ENCODE data around the gene PLEKHM2.

PLEKHM2 gene

DNA sequence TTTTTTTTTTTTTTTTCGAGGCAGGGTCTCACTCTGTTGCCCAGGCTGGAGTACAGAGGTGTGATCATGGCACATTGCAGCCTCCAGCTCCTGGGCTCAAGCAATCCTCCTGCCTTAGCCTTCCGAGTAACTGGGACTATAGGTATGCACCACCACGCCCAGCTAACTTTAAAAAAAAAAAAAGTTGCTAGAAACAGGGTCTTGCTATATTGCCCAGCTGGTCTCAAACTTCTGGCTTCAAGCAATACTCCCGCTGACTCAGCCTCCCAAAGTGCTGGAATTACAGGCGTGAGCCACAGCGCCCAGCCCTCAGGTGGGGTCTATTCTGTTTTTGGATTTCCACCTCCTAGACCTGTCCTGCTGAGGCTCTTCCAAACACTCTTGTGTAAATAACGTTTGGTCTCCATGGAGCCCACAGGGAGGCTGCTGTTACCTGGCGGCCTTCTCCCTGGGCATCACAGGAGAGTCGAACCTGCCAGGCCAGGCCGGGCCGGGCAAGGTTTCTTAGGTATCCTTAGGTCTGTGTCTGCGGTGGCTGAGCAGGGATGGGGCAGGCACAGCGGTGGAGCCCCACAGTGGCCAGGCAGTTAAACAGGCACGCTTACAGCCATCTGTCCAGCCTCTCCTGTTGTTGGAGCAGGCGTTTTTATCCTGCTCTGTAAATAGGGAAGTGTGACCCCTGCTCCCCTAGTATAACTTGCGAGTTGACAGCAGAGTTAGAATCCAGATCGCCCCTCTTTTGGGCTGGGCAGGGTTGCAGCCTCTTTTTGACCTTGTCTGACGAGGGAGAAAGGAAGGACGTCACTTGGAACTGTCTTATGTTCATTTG, 18.8 kb downstream of the PLEKHM2 start:
- no peak for DNase-seq

DNA sequence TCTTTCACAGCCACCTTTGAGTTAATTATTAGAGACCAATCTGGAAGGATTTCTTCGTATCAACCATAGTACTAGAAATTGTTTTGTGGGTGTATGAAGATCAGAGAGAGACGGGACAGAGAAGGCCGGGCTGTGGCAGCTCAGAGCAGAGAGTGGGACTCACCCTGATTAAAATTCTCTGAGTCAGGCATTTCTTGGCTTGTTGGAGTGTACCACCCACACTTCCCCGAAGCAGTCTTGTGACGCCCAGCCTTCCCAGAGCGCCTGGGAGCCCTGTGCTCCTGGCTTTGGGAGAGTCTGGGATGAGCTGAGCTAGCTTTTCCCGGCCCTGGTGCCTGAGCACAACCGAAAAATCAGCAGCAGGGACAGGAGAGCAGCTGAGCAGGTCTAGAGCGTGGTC, 19.4 kb downstream of the PLEKHM2 start:
- no peak for DNase-seq

DNA sequence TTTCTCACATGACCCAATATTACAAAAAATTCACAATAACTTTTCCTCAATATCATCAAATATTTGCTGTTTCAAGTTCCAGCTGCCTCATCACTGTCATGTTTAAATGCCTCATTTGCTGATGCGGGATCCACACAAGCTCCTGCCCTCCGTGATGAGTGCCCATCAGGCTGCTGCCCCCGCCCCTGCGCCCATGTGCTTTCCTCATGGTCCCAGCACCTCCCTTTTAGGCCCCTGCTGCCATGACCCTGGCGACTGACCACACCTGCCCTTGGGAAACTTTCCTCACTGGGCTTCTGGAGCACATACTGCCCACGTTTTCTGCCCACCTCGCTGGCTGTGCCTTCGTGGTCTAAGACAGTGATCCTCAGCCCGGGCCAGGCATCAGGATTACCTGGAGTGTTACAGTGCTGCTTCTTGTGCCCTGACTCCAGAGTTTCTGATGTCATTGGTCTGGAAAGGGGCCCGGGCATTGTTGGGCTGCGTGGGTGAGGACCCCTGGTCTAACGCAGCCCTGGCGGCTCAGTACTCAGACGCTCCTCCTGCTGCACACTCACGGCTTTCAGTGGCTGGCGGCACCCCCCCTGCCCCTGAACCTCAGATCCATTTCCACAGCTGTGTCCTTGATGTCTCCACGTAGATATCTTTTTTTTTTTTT, 20.5 kb downstream of the PLEKHM2 start:
- DNase-seq, result no peak

DNA sequence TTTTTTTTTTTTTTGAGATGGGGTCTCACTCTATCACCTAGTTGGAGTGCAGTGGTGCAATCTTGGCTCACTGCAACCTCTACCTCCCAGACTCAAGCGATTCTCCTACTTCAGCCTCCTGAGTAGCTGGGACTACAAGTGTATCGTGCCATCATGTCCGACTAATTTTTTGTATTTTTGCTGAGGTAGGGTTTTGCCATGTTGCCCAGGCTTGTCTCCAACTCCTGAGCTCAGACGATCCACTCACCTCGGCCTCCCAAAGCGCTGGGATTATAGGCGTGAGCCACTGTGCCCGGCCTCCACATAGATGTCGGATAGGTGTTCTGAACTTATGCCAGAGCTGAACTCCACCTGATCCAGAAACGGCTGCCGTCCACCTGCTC, 21.1 kb downstream of the PLEKHM2 start:
- DNase-seq, result no peak

DNA sequence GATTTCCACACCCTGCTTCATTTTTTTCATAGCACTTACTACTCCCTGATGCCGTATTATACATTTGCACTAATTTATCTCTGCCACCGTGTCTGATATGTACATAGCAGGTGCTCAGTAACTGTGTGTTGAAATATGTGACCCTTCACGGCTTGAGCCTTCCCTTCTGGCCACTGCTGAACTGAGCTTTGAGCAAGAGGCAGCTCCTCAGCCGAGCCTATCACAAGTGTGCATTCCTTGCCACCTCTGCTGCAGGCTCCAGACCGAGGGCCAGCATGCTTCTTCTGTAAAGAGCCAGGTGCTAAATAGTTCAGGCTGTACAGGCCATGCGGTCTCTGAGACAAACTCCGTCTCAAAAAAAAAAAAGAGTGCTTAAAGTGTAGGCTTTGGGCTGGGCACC, 22.6 kb downstream of the PLEKHM2 start:
- no peak for DNase-seq

DNA sequence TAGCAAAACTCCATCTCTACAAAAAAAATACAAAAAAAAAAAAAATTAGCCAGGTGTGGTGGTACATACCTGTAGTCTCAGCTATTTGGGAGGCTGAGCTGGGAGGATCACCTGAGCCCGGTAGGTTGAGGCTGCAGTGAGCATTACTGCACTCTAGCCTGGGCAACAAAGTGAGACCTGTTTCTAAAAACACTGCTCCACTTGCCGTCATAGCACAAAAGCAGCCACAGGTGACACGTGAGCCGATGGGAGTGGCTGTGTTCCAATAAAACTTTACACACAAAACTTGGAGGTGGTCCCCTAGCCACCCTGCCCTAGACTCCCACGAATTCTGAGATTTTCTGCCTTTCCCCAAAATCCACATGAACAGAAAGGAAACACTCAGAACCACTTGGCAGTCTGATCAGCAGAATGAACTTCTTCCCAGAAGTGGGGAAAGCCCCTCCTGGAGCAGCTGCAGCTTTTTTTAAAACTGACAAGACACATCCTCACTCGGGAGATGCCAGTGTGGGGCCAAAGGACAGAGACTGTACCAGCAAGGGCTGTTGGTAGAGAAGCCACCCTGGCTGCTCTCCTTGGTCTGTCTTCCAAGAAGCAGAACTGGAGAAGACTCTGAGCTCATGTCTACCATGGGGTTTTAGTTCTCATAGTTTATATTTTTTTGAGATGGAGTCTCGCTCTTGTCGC, 23.3 kb downstream of the PLEKHM2 start:
- DNase-seq, result no peak

DNA sequence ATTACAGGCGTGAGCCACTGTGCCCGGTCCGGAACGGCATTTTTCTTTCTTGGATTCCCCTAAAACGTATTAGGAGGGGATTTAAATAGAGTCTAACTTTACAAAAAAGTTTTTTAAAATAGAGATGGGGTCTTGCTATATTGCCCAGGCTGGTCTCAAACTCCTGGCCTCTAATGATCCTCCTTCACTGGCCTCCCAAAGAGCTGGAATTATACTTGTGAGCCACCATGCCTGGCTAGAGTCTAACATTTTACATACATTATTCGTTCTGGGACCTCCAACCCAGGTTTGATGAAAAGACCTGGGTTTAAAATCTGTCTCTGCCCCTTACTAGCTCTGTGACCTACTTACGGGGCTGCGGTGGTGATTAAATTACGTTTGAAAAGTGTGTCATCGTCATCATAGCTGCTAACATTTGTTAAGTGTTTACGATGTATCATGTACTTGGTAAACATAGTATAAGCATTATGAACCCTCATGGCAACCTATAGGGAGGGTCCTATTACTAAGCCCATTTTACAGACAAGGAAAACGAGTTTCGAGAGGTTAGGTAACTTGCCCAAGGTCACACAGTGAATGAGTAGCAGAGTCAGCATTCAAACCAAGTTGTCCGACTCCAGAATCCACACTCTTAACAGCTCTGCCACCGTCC, 24.5 kb downstream of the PLEKHM2 start:
- DNase-seq, result no peak

DNA sequence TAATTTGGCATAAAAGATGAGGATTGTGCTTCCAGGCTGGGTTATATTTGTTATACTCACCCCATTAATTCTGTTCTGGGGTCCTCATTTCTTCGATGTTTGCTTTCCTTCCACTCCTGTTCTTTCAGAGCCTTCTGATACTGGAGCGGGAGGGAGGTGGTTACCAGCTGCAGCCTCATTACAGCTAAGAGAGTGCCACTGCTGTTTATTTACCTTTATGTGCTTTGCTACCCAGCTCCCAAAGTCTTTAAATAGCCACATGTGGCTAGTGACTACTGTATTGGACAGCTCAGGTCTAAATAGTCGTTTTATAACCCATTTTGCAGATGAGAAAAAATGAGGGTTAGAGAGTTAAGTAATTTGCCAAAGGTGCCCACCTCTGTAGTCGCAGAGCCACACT, 25.1 kb downstream of the PLEKHM2 start:
- DNase-seq, result no peak

DNA sequence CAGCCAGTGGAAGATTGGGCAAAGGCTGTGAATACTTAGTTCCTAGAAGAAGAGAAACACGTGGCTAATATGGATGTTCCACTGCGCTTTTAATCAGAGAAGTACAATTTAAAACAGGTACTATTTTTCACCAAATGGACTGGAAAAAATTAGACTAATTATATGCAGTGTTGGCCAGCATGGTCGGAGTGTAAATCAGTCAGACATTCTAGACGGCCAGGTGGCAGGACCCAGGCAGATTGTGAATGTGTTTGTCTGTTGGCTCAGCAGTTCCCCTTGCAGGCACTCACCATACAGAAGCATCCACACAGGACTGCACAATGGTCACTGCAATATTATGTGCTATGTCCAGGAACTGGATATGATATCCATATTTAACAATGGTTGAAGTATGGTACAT, 28.0 kb downstream of the PLEKHM2 start:
- no peak for DNase-seq

DNA sequence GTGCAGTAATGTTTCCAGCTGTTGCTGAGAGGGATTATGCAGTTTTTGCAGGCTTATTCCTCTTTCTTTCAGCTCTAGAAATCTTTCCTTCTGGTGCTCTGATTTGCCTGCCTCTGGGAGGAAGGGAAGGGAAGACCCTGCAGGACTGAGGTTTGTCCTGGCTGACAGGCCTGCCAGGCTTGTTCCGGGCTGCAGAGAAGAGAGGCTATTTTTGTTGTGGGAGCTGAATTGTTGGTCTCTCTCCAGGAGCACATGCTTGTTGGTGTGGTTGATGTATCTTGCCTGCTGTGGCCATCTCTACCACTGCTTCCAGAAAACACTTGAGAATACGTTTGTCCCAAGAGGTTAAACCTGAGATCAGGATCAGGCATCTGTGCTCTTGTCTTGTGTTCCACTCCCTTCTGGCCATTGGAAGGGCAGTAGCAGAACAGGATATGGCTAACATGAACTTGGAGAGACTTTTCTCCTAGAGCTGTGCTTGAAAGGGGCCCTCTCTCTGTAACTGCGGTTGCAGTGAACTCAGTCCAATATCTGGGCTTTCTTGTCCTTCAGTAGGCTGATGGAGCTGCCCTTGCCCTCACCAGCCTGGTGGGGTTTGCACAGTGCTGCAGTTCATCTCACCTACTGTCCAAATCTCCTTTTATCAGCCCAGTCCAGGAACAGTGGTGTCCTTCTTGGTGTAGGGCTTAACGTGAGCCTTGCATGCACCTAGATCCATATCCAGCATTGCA, 30.5 kb downstream of the PLEKHM2 start:
- no peak for DNase-seq

DNA sequence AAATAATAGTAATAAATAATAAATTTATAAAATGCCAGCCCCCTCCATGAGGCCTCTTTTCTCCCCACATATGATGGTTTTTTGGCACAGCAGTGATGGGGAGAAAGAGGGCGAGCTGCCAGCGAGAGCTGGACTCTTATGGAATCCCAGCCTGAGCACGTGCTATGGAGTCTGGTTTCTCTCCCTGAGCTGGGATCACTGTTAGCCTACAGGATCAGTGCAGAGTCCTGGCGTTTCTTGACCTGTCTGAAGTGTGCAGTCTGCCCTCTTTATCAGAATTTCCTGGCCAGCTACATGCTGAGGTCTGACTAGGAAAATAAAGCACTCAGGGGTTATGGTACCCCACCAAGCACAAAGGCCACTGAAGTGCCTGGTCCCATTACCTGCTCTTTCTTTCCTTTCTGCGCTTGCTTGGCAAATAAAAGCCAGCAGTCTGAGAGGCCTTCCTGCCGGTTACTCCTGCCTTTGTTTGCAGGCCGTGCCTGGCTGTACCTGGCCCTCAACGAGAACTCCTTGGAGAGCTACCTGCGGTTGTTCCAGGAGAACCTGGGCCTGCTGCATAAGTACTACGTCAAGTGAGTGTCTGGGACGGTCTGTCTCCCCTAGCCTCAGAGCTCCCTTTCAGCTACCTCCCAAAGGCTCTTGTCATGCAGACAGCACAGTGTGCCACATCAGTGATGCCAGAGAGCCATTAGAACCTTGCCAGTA, 33.5 kb downstream of the PLEKHM2 start:
- DNase-seq, result no peak

DNA sequence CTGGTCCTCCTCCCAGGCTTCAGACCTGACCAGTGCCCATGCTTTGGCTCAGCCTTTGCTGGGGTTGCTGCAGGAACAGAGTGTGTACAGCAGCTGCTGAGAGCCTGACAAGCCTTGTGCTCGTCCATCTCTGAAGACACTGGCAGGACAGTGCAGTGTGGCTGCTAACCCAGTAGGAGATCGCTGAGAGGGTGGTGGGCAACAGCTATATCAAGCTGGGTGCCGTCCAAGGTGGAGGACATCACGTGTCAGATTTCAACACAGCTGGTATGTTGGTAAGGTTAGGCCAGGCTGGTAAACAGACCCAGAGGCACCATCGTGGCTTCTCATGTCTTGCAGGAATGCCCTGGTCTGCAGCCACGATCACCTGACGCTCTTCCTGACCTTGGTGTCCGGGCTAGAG, 34.1 kb downstream of the PLEKHM2 start:
- no peak for DNase-seq

DNA sequence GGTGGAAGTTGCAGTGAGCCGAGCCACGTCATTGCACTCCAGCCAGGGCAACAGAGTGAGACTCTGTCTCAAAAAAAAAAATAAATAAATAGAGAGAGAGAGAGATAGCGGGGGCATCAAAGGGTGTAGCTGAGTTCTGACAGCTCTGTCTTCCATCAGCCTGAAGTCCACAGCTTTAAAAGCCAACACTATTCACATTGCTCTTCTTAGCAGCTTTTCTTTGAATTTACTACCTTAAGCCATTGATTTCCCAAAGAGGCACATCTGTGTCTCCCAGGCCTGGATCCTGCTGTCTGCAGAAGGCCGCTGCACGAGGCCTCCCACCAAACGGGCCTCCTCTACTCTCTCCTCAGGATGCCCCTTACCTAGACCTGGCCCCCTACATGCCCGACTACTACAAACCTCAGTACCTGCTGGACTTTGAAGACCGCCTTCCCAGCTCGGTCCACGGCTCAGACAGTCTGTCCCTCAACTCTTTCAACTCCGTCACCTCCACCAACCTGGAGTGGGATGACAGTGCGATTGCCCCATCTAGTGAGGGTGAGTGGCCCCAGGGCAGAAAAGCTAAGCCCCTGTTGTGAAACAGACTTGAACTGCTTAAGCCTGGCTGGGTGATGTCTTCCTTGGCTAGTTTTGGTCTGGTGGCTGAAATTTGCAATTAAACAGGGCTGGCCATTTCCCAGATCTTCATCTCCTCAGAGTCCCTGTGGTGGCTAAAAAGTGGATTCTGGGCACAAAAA, 35.4 kb downstream of the PLEKHM2 start:
- no peak for DNase-seq

DNA sequence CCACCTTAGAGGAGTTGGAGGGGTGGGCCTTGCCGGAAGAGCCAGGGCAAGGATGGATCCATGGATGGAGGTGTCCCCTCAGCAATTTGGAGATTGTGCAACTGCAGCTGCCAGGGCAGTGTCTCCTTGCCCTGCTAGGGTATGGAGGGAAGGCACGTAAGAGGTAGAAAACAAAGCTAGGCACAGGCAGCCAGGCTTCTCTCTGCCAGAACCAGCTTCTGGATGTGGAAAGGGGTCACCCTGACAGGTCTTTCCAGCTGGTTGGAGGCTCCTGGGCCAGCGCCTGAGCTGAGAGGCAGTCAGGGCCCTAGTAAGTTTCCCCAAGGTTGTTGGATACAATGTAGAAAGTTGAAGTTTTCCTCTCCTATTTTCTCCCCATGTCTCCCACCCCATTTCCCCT, 36.7 kb downstream of the PLEKHM2 start:
- DNase-seq, result no peak

DNA sequence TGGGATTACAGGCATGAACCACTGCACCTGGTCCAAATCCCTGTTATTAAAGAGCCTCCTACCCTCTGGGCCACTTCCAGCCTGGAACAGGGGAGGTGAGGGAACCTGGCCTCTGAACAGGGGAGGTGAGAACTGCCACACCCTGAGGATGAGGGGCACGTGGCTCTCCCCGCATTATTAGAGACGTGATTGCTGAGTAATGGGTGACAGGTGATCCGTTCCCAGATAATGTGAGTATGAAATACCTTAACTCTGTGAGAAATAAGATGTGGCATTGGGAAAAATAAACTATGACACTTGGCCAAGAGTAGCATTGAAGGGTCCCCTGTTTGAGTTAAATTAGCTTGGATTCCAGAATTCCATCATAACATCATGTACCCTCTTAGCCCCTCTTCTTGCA, 38.3 kb downstream of the PLEKHM2 start:
- no peak for DNase-seq

DNA sequence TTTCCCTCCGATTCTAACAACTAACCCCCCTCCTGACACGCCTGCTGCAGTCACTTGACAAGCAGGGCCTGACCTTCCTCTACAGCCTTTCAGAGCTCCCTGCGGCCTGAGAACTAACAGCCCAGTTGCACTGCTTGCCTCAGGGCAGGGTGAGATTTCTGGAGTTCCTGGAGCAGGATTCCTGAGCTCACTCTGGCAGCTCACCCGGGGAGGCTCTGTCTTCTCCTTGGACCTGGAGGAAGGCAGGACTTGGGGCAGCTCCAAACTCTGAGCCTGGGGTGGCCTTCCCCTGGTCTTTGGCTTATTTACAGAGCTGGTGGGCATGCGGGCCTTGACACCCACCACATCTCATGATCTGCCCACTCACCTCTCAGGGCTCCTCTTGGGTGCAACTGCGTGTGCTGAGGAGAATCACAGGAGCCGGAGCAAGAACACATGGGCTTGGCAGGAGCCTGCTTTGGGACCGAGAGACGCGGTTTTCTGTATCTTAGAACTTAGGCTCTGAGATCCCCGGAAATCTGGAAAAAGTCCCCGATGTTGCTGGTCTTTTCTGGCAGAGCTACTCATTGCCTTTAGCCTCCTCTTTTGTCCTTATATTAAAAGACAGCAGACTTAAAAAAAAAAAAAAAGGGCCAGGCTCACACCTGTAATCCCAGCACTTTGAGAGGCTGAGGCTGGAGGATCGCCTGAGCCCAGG, 38.9 kb downstream of the PLEKHM2 start:
- DNase-seq, result no peak

DNA sequence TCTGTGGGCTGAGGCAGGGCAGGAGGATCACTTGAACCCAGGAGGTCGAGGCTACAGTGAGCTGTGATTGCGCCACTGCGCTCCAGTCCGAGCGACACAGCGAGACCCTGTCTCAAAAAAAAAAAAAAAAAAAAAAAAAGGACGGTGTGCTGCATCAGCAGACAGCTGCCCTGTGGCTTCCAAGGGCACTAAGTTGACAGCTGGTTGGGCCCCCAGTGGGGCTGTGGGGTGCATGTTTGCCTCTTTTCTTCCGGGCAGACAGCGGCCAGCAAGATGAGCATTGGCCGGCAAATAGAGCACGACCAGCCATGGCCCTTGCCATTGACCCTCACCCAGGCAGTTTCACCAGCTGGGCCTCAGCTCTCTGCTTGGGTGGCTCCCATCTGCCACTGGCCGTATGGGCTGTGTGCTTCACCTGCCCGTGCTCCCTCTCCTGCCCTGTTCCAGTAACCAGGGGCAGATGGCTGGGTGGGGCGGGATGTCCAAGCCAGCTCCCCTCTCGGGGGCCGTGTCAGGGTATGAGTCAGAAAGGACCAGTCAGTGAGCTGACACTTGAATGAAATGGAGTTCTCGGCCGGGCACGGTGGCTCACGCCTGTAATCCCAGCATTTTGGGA, 39.6 kb downstream of the PLEKHM2 start:
- DNase-seq, result peak; percentile 54

DNA sequence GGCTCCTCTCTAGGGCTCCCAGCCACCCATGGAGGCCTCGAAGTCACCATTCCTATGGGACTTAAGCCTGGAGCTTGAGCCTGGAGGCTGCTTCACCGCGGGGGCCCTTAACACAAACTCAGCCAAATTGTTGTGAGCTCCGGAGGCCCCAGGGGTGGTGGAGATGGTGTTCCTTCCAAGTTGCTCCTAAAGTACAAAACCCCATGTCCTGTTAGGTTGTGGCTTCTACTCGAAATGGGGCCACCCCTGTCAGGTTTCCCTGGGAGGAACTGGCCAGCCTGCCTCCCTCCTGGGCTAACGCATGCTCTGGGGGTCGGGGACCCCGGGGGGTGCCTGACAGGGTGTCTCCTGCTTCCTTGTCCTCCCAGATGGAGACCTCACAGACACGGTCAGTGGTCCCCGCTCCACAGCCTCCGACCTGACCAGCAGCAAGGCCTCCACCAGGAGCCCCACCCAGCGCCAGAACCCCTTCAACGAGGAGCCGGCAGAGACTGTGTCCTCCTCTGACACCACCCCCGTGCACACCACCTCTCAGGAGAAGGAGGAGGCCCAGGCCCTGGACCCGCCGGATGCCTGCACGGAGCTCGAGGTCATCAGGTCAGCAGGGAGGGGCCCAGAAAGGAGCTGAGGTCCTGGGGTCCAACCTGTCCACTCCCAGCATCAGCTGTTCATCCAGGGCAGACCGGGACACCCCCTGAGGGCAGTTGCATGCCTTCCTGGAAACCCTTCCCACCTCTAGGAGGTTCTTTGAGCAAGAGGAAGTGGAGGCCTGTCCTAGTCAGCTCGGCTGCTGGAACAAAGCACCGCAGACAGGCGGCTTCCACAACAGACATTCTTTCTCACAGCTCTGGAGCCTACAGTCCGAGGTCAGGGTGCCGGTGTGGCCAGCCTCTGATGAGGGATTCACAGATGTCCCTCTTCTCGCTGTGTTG, 41.1 kb downstream of the PLEKHM2 start:
- DNase-seq, result no peak

DNA sequence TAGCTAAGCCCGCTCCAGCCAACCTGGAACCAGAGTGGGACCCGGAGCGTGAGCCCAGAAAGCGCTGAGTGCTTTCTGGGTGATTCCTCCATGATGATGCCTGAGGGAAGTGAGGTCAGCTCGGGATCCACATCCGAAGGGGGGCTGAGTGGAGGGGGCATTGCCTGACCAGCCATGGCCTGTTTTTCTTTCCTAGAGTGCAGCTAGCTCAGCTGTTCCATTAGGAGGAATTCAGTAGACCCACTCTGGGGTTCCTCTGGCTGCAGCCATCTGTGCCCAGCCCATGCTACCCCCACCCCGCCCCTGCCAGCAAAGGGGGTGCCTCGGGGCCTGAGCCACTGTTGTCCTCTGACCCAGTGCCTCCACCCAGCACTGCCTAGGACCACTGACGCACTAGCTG, 42.4 kb downstream of the PLEKHM2 start:
- DNase-seq, result no peak
